Progenitor cell of endocrine pancreas (in vitro differentiated cells): ENCODE measurements around the gene SNED1. TPM values are rescaled to one million over a fixed set of nuclear protein-coding genes. Genes with fewer than 3 reads are reported as not detected.
A peak's percentile ranks its signal among the peaks of the same experiment; 100 is the strongest.

ENCODE experiments used
- DNase-seq: peaks from one replicate; pipeline ENCODE4 v3.0.0; 2021; ENCODE audit warnings: low spot score; ENCODE audit not compliant: unreplicated experiment
- H3K27ac Mint-ChIP-seq: 2 replicates; pipeline ENCODE4 v1.8.0; 2021; ENCODE audit warnings: mild to moderate bottlenecking, moderate library complexity, mixed read lengths
- H3K27me3 Mint-ChIP-seq: 2 replicates; pipeline ENCODE4 v1.8.0; 2021; ENCODE audit warnings: mixed read lengths
- H3K36me3 Mint-ChIP-seq: 2 replicates; pipeline ENCODE4 v1.8.0; 2022; ENCODE audit warnings: mixed read lengths; ENCODE audit not compliant: insufficient read depth
- H3K4me1 Mint-ChIP-seq: 2 replicates; pipeline ENCODE4 v1.8.0; 2021; ENCODE audit warnings: low read depth, mixed read lengths
- H3K4me3 Mint-ChIP-seq: 2 replicates; pipeline ENCODE4 v1.8.0; 2021; ENCODE audit warnings: low read depth, mild to moderate bottlenecking, moderate library complexity, mixed read lengths
- H3K9me3 Mint-ChIP-seq: 2 replicates; pipeline ENCODE4 v1.8.0; 2021; ENCODE audit warnings: low read depth, mixed read lengths
- CTCF ChIP-seq: fragments of 200-600 bp; sonication (generic); IDR thresholded peaks from one replicate; pipeline ENCODE4 v1.5.0; 2021; ENCODE audit warnings: antibody characterized with exemption, mild to moderate bottlenecking; ENCODE audit not compliant: unreplicated experiment
- total RNA-seq: library from RNA; stranded (reverse); gene quantifications from 2 replicates; pipeline ENCODE4 v1.2.1, GENCODE V29; 2021

Gene SNED1
- total RNA-seq, 1 donor from 2014 or later = 2.2 TPM

DNA sequence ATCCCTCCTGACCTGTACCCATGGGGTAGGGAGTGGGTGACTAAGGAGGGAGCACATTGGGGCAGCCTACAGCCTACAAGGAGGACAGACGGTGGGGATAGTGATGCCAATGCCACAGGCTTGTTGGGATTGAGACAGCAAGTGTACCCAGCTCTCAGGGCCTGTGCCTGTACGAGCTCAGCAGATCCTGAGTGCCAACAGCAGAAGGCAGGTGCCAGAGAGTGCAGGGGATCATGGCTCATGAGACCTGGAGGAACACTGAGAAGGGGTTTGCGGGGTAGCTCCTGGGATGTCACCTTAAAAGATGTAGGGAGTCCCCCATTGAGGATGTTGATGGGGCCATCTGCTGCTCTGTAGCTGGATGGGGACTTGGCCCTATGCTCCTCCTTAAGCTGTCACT lies 10.3 kb upstream of the SNED1 start:
- Mint-ChIP-seq H3K27ac (no peak overlapping the region), H3K9me3 (no peaks in the 10 kb centered on the region), H3K27me3 (peaks cover 13% of the 10 kb centered on the region), H3K36me3 (no peaks in the 10 kb centered on the region), H3K4me3 (no peak overlapping the region), H3K4me1 (no peaks in the 10 kb centered on the region)
- no peak for DNase-seq
- TF ChIP-seq CTCF = no peak

DNA sequence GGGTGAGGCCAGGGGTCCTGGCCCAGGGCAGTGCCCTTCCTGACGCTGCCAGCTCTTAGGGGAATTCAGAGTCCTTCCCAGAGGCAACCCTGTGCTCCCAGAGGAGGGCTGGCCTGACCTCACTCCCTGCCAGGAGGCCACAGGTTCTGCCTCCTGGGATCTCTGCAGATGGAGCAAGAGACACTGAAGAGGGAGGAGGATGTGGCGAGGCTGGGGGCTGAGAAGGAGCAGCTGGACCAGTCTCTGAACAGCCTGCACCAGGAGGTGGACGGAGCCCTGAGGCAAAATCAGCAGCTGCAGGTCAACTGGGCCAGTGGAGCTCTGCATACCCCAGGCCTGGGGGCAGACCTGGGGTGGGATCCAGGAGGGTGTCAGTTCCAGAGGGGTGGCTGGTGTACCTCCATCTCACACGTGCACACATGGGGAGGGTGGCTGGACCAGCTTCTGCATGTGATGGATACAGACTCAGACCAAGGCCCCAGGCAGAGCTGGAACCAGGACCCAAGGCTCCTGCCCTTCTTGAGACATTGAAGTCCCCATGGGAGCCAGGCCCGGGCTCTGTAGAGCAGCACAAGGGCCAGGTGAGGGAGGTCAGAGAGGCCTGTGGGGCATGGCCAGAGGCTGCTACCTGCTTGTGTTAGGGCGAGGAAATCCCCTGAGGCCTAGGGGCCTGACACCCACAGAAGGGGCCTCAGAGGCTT lies 9.7 kb upstream of the SNED1 start:
- Mint-ChIP-seq H3K27me3 (peaks cover 13% of the 10 kb centered on the region), H3K9me3 (no peaks in the 10 kb centered on the region), H3K36me3 (no peaks in the 10 kb centered on the region), H3K4me1 (no peaks in the 10 kb centered on the region), H3K27ac (no peak overlapping the region), H3K4me3 (no peak overlapping the region)
- no peak for TF ChIP-seq CTCF
- DNase-seq = no peak

DNA sequence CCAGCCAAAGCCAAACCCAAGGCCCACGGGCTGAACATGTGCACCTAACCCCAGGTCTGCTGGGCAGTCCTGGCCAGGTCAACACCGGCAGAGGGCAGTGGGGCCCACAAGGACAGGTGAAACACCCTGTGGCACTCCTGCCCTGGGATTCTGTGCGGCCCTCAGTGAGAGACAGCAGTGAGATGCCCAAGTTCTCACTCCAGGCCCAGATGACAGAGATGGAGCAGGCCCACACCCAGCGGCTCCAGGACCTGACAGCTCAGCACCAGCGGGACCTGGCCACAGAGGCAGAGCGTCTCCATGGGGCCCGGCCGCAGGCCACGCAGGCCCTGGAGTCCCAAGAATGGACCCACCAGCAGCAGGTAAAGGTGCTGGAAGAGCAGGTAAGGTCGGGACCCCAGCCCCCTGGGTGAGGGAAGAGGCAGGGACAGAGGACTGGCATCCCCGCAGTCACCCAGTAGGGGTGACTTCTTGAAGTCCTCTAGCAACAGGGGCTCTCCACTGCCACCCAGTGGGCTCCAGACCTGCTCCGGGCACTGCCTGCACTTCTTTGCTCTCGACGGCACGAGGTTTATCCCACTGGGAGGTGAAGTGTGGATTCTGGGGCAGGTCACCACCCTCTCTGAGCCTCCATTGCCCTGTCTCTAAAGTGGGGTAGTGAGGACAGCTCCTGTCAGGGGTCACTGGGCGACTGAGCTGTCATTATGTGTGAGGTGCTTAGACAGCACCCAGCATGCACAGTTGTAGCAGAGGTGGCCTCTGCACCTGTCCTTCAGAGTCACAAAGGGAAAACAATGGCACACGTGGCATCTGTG lies 8.8 kb upstream of the SNED1 start:
- no peaks in the 10 kb centered on the region for H3K36me3 Mint-ChIP-seq
- no peak overlapping the region for H3K27ac Mint-ChIP-seq
- no peaks in the 10 kb centered on the region for H3K4me1 Mint-ChIP-seq
- no peak overlapping the region for H3K4me3 Mint-ChIP-seq
- TF ChIP-seq CTCF = peak; percentile 68
- H3K27me3 Mint-ChIP-seq = peaks cover 8% of the 10 kb centered on the region
- no peaks in the 10 kb centered on the region for H3K9me3 Mint-ChIP-seq
- DNase-seq = no peak

DNA sequence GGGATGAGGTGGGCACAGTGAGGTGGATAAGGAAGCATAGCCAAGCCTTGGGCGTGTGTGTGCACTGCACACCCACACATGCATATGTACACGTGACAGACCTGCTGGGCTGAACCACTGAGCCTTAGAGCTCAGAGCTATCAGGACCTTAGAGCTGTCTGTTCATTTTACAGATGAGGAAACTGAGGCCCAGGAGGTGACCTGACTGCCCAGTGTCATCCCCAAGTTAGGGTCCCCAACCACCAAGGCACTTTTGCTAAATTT lies 8.2 kb upstream of the SNED1 start:
- no peak for TF ChIP-seq CTCF
- Mint-ChIP-seq H3K36me3 (no peaks in the 10 kb centered on the region), H3K4me3 (no peak overlapping the region), H3K27ac (no peak overlapping the region), H3K4me1 (no peaks in the 10 kb centered on the region), H3K9me3 (no peaks in the 10 kb centered on the region), H3K27me3 (peaks cover 11% of the 10 kb centered on the region)
- DNase-seq = no peak

GRCh38 chr2:240990726-240991377 lies 7.6 kb upstream of the SNED1 start:
- H3K27me3 Mint-ChIP-seq = peaks cover 11% of the 10 kb centered on the region
- no peak for TF ChIP-seq CTCF

More at GRCh38 chr2:240990726-240991377, 7.6 kb upstream of the SNED1 start:
- no peak overlapping the region for H3K27ac Mint-ChIP-seq
- no peaks in the 10 kb centered on the region for H3K4me1 Mint-ChIP-seq
- H3K36me3 Mint-ChIP-seq = no peaks in the 10 kb centered on the region
- no peak overlapping the region for H3K4me3 Mint-ChIP-seq
- no peaks in the 10 kb centered on the region for H3K9me3 Mint-ChIP-seq
- DNase-seq = peak; percentile 6
